WI38 (cell line): ENCODE results near the gene FMNL2.

ENCODE experiments used
- H3K4me3 ChIP-seq: 2 replicates; pipeline ENCODE4 v1.5.1; 2011; ENCODE audit warnings: low read depth, mild to moderate bottlenecking, control low read depth, low read length
- TF ChIP-seq, protein P1 (sequence below): IDR thresholded peaks from 2 replicates; pipeline ENCODE4 v1.5.1; 2012; ENCODE audit warnings: low read depth, mild to moderate bottlenecking, control low read depth, low read length

The FMNL2 gene

DNA sequence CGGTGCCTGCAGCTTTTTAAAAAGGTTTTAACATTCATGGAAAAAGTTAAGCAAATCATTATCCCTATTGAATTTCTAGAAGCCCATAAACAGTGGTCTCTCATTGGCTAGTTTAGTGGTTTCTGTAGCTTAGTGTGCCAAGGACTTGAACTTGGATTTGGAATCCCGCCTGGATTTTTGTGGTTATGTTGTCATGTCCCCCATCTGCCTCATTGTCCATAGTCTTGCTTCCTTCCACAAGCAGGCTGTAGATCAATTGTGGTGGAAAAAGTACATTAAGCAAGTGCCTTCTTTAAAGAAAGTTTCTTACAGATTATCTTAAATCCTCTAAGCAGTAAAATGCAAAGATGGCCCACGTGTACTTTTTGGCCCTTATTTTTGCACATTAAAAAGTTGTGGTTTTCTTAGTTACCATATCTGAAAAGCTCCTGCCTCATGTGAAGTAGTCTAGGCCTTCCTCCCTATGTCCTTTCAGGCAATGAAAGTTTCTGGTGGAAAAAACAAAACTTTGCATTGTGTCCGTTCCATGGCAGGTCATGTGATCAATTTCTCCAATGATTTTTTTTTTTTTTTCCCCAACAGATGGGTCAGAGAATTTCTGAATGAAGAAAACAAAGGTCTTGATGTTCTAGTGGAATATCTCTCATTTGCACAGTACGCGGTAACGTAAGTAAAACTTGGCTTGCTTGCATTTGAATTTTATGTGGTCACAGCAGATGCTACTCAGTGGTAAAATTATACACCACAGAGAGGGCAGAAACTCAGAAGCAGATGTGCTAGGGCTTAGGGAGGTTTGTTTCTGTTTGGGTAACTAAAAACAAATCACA lies 223.4 kb downstream of the FMNL2 start:
- TF ChIP-seq, protein P1, sequence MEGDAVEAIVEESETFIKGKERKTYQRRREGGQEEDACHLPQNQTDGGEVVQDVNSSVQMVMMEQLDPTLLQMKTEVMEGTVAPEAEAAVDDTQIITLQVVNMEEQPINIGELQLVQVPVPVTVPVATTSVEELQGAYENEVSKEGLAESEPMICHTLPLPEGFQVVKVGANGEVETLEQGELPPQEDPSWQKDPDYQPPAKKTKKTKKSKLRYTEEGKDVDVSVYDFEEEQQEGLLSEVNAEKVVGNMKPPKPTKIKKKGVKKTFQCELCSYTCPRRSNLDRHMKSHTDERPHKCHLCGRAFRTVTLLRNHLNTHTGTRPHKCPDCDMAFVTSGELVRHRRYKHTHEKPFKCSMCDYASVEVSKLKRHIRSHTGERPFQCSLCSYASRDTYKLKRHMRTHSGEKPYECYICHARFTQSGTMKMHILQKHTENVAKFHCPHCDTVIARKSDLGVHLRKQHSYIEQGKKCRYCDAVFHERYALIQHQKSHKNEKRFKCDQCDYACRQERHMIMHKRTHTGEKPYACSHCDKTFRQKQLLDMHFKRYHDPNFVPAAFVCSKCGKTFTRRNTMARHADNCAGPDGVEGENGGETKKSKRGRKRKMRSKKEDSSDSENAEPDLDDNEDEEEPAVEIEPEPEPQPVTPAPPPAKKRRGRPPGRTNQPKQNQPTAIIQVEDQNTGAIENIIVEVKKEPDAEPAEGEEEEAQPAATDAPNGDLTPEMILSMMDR: no peak
- H3K4me3 ChIP-seq: no peak overlapping the region

DNA sequence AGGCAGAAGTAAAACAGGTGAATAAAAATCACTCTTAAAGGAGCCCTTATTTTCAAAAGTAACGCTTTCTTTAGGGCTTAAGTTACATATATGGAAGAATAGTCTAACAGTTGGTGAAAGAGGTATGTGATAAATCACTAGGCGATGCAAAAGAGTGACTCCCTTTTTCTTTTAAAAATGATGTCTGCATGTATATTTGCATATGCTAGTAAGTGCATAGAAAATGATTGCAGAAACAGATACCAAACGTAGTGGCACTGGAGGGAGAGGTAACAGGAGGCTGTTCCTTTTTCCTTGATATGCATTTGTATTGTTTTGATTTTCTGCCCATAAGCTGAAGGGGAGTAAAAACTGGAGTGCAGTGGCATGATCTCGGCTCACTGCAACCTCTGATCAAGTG lies 224.0 kb downstream of the FMNL2 start:
- no peak overlapping the region for H3K4me3 ChIP-seq
- TF ChIP-seq, protein P1: no peak

DNA sequence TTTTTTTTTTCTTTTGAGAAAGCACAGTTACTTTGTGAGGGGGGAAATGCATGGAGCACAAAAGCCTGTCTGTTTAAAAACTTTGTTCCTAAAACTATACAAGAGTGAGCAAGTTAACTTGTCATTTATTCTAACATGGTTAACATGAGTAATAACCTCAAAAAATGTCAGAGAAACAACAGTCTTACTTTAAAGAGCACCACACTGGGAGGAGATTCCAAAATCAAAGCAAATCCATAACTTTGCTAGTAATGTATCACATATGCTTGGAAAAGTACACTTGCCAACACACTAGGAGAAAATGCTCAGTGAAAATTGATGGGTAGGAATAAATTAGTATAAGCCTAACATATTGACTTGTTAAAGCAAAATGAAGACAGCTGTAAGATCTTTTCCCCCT lies 225.2 kb downstream of the FMNL2 start:
- TF ChIP-seq, protein P1: no peak
- H3K4me3 ChIP-seq: no peak overlapping the region

DNA sequence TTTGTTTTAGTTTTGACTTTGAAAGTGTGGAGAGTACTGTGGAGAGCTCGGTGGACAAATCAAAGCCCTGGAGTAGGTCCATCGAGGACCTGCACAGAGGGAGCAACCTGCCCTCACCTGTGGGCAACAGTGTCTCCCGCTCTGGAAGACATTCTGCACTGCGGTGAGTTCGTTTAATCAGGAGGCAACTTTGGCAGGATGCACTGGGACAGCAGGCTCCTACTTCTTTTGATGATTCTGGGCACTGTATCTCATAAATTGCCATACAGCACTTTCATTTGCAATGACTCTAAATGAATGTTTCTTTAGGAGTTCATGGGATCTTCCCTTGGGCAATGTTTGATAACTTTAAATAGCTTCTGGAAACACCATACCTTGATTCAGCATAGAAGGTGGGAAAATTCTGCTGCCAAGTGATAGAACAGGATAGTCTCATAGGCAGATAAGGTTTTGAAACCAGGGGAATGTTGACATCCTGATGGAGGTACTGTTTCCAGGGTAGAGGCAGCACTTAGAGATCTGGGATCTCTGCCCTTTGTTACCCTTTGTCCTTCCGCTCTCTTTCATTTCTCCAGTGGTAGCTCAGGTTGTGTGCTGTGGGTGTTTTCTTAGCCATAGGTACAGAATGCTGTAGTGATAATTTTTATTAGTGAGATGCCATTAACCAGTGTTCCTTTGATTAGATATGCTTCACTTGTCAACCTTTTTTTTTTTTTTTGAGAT lies 226.1 kb downstream of the FMNL2 start:
- H3K4me3 ChIP-seq: no peak overlapping the region
- TF ChIP-seq, protein P1: no peak

DNA sequence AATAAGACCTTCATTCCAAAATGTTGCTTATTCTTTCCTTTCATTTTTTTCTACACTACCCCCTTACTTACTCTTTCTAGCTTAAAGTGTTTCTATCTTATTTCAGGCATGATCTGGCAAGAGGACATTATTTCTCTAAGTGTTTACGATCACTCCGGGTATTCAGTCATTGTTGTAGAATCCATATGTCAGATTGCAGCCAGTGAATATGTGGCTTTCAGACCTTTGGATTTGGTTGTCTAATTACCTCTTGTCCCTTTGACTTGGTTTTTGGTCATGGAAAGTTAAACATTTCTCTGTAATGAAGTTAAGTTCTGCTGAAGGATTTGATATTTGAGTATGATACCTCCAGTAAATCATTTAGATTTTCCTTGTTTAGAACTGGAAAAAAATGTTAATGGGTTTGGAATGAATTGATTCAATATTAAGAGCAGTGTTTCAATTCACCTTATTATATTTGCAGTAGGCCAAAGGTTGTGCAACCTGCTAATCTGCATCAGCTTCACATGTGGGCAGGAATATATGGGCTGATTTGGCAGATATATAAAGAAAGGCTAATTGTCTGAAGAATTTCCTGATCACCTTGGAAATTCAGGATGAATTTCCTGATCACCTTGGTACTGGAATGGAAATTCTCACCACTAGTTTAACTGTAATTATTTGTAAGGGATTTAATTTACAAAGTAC lies 227.4 kb downstream of the FMNL2 start:
- no peak overlapping the region for H3K4me3 ChIP-seq

DNA sequence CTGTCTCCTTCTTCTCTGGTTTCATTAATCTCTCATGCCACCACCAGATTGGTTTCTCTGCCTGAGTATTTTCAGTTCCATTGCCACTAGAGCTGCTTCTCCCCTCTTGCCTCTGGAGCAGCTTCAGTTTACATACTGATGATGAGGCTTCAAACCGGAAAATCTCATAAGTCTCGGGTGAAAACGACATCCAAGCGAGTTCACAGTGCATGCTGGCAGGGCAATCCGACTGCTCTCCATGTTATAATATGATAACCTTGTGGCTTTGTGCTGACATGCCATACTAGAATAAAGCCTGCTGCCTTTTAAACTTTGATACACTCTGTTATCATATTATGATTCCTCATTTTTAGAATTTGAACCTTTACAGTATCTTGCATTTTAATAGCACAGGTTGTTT lies 228.8 kb downstream of the FMNL2 start:
- no peak overlapping the region for H3K4me3 ChIP-seq
- TF ChIP-seq, protein P1: no peak

More for the DNA sequence above, 227.4 kb downstream of the FMNL2 start:
- TF ChIP-seq, protein P1: no peak
